Right lobe of liver (tissue), 6 donors: Measurements from ENCODE around the gene GATA5. TPM values are rescaled to one million over a fixed set of nuclear protein-coding genes. Genes with fewer than 3 reads are reported as not detected.
"Not testable (repeated sequence)": the region's sequence is repeated elsewhere in the genome, so short reads cannot be mapped to it uniquely, and the experiment has no call there.

Experiments used
- ATAC-seq, 4 donors: fragments of 200-7000 bp; cut with Tn5 transposase; one replicate each; pipeline ENCODE4 v1.9.1; 2020; ENCODE audit warnings: mild to moderate bottlenecking in 4 of 4, moderate library complexity in 4 of 4
- DNase-seq, 3 donors: peaks; one replicate each; pipeline ENCODE4 v3.0.0-alpha.2; 2020
- H3K27ac ChIP-seq, 3 donors: fragments of 200-600 bp; one replicate each; pipeline ENCODE4 v1.8.0; 2022
- H3K27me3 ChIP-seq, 2 donors: fragments of 200-600 bp; one replicate each; pipeline ENCODE4 v1.8.0; 2022
- H3K36me3 ChIP-seq, 4 donors: fragments of 200-600 bp; sonication (generic) in 1 of 4; one replicate each; pipeline versions ENCODE4 v1.5.1 to v1.8.0; 2017 to 2022; ENCODE audit warnings: control low read depth in 1 of 4
- H3K4me1 ChIP-seq, 4 donors: fragments of 200-600 bp; sonication (generic) in 1 of 4; one replicate each; pipeline versions ENCODE4 v1.5.1 to v1.8.0; 2017 to 2022; ENCODE audit warnings: control low read depth in 1 of 4
- H3K4me3 ChIP-seq, 3 donors: fragments of 200-600 bp; one replicate each; pipeline ENCODE4 v1.8.0; 2022
- H3K9me3 ChIP-seq, 4 donors: fragments of 200-600 bp; sonication (generic) in 1 of 4; one replicate each; pipeline versions ENCODE4 v1.5.1 to v1.8.0; 2017 to 2022; ENCODE audit warnings: control low read depth in 1 of 4
- POLR2A ChIP-seq: fragments of 450-650 bp; IDR thresholded peaks from one replicate; pipeline ENCODE4 v1.6.1; 2017; ENCODE audit warnings: antibody characterized with exemption, mild to moderate bottlenecking
- WGBS: methylation state at CpG from one replicate; pipeline ENCODE4 v1.1.6; 2018; ENCODE audit warnings: low coverage, low lambda C conversion rate; ENCODE audit not compliant: insufficient coverage; ENCODE audit errors: missing lambda C conversion rate; 5-methylcytosine and 5-hydroxymethylcytosine counted together
- intact Hi-C, 2 donors: fragments of 100-400 bp; cut with DNase I; formaldehyde crosslinking; loops; one replicate each; pipeline versions ENCODE4 v1.11.2 to v1.14.1; 2022
- total RNA-seq, 6 experiments: library from RNA; depleted of rRNA in 2 of 6; stranded (reverse); fragments of >200 nt in 2 of 6; fragmentation: NEBNext Ultra II Directional in 3 of 6; extraction: Animal tissue kit (Norgen Biotek cat#: 25700) in 3 of 6; gene quantifications; one replicate each; pipeline versions ENCODE4 v1.1.0 to v1.2.4, GENCODE V29; 2016 to 2023
- TF ChIP-seq, protein P1 (sequence below), 4 donors: fragments of 200-600 bp in 3 of 4; fragments of 450-650 bp in 1 of 4; IDR thresholded peaks; one replicate each; pipeline versions ENCODE4 v1.5.1 to v1.8.0; 2016 to 2022; ENCODE audit warnings: antibody characterized with exemption in 4 of 4, mild to moderate bottlenecking in 2 of 4
- donor health status: DM: no; HTN: yes; CAD: no.
- donor health status: DM: no; HTN: no; CAD: no.
- donor health status: DM: no; HTN: no; CAD: no.
- donor health status: DM: no; HTN: yes; CAD: no.
- donor health status: DM: no; HTN: yes; CAD: no.

GATA5 gene
- total RNA-seq, 6 experiments from 2014 or later = 0.12 to 0.56 (median 0.26) TPM

DNA sequence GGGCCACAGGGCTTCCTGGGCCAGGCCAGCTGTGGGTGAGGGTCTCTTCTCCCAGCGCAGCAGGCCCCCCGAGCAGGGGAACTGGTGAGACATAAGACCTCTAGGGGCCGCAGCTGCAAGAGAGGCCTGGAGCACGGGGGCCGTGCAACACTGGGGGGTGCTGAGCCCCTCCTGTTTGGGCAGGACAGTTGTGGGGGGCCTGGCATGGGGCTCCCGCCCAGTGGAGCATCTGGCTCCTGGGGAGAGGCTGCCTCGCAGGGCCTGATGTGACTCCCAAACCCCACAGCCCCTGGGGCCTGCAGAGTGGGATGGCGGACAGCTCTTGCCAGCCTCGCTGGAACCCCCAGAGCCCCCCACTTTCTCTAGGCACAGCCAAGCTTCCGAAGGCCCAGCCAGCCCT, 16.9 kb upstream of the GATA5 start:
- no peak for ATAC-seq
- intact Hi-C loops = loop anchor here in 1 of 2 donors (10.0 kb wide), 1 partner anchor 292 kb away; no protein-coding TSS in a partner anchor
- Histone ChIP-seq H3K4me1 (no peaks in the 10 kb centered on the region), H3K36me3 (no peaks in the 10 kb centered on the region), H3K27ac (no peak overlapping the region), H3K27me3 (no peaks in the 10 kb centered on the region), H3K9me3 (no peaks in the 10 kb centered on the region), H3K4me3 (no peak overlapping the region)
- no peak for DNase-seq
- TF ChIP-seq, protein P1, sequence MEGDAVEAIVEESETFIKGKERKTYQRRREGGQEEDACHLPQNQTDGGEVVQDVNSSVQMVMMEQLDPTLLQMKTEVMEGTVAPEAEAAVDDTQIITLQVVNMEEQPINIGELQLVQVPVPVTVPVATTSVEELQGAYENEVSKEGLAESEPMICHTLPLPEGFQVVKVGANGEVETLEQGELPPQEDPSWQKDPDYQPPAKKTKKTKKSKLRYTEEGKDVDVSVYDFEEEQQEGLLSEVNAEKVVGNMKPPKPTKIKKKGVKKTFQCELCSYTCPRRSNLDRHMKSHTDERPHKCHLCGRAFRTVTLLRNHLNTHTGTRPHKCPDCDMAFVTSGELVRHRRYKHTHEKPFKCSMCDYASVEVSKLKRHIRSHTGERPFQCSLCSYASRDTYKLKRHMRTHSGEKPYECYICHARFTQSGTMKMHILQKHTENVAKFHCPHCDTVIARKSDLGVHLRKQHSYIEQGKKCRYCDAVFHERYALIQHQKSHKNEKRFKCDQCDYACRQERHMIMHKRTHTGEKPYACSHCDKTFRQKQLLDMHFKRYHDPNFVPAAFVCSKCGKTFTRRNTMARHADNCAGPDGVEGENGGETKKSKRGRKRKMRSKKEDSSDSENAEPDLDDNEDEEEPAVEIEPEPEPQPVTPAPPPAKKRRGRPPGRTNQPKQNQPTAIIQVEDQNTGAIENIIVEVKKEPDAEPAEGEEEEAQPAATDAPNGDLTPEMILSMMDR (IDR thresholded peaks at IDR 0.05) = no peak
- TF ChIP-seq POLR2A = no peak
- no CpG with 5 or more reads among the region's 10 CpGs for WGBS

DNA sequence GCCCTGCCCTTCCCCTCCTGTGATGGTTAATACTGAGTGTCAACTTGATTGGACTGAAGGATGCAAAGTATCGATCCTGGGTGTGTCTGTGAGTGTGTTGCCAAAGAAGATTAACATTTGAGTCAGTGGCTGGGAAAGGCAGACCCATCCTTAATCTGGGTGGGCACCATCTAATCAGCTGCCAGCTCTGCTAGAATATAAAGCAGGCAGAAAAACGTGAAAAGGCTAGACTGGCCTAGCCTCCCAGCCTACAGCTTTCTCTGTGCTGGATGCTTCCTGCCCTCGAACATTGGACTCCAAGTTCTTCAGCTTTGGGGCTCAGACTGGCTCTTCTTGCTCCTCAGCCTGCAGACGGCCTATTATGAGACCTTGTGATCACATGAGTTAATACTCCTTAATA, 15.0 kb upstream of the GATA5 start:
- 46% methylated on average over 4 of the region's 4 CpGs for WGBS
- not testable (repeated sequence) for DNase-seq, H3K36me3 ChIP-seq, H3K27ac ChIP-seq, H3K4me1 ChIP-seq, ATAC-seq, H3K9me3 ChIP-seq, H3K4me3 ChIP-seq
- intact Hi-C loops = loop anchor here in 1 of 2 donors (10.0 kb wide), 1 partner anchor 294 kb away; no protein-coding TSS in a partner anchor
- peaks cover 0 to 13% of the 10 kb centered on the region in 2 donors for H3K27me3 ChIP-seq

DNA sequence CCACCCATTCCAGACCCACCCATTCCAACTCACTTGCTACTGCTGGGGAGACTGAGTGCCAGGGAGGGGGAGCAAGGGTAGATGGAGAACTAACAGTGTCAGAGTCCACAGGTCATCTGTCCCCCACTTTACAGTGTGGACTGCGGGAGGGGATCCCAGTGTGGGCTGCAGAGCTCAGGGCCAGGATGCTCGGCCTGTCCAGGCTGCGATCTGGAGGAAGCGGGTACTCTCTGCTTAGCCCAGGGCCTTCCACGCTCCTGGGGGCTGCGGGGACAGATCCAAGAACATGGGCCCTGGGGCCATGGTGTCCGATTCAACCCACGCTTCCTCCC, 14.1 kb upstream of the GATA5 start:
- no peaks in the 10 kb centered on the region for H3K36me3 ChIP-seq
- WGBS = 60% methylated on average over 1 of the region's 8 CpGs
- peaks cover 0 to 20% of the 10 kb centered on the region in 2 donors for H3K27me3 ChIP-seq
- ATAC-seq = no peak
- no peak overlapping the region for H3K4me3 ChIP-seq
- H3K9me3 ChIP-seq = no peaks in the 10 kb centered on the region
- H3K27ac ChIP-seq = no peak overlapping the region
- intact Hi-C loops = loop anchor here in 1 of 2 donors (10.0 kb wide), 1 partner anchor 295 kb away; no protein-coding TSS in a partner anchor
- no peak for DNase-seq
- no peak for TF ChIP-seq POLR2A
- TF ChIP-seq, protein P1 (IDR thresholded peaks at IDR 0.05) = no peak
- no peaks in the 10 kb centered on the region for H3K4me1 ChIP-seq

DNA sequence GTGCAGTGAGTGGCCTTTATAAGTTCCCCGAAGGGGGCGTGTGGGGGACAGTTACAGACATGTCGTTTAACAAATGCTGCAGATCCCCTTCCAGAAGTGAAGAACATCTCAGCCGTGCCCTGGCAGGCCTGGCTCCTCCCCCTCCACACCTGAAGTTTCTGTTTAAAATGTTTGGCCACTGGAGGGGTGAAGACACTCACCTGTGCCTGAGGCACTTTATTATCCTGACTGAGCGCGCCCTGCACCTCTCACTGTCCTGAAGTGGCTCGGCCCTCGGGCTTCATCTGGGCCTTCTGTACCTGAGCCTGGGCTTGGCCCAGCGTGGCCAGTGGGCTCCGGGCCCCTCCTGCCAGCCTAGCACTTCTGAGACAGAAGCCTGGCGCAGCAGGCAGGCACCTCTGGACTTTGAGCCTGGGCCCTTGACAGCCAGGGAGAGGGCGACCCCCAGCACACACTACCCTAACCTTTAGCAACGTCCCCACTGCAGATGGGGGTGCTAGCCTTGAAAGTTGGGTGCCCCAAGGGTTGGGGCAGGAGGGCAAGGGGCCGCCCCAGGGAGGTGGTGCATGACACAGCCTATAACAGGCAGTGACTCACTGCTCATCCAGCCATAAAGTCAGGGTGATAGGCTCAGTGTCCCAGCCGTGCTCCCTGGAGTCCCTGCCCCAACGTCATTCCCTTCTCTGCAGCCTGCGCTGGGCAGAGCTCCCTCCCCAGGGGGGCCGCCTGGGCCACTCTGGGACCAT, 13.6 kb upstream of the GATA5 start:
- Histone ChIP-seq H3K4me1 (no peaks in the 10 kb centered on the region), H3K27ac (no peak overlapping the region), H3K27me3 (peaks cover 0 to 24% of the 10 kb centered on the region in 2 donors), H3K4me3 (no peak overlapping the region), H3K36me3 (no peaks in the 10 kb centered on the region), H3K9me3 (no peaks in the 10 kb centered on the region)
- ATAC-seq = no peak
- 30% methylated on average over 3 of the region's 18 CpGs for WGBS
- intact Hi-C loops = no loop called here
- DNase-seq = no peak
- TF ChIP-seq POLR2A = no peak
- TF ChIP-seq, protein P1 (IDR thresholded peaks at IDR 0.05) = no peak

DNA sequence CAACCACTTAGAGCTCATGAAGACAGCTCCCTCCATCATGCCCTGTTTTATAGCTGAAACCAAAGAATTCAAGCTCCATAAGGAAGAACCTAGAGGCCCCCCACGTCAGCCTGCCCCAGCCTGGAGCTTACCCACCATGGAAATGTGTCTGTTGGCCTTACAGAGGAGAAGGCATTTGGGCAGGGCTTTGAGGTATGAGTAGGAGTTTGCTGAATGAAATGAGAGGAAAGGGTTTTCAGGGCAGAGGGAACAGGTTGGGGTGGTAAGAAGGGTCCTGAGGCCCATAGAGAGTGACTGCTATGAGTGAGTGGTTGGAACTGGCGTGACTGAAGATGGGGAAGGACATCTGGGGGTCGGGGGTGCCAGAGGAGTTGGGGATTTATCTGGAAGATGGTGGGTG, 12.7 kb upstream of the GATA5 start:
- Histone ChIP-seq H3K4me3 (no peak overlapping the region), H3K27me3 (peaks cover 0 to 24% of the 10 kb centered on the region in 2 donors), H3K36me3 (no peaks in the 10 kb centered on the region), H3K27ac (no peak overlapping the region), H3K4me1 (no peaks in the 10 kb centered on the region), H3K9me3 (no peaks in the 10 kb centered on the region)
- ATAC-seq (no peak), DNase-seq (no peak)
- intact Hi-C loops = no loop called here
- WGBS = 49% methylated on average over 3 of the region's 3 CpGs
- no peak for TF ChIP-seq POLR2A
- TF ChIP-seq, protein P1 (IDR thresholded peaks at IDR 0.05) = no peak
